Hepatocyte (in vitro differentiated cells): ENCODE measurements around the gene SIK2. TPM values are rescaled to one million over a fixed set of nuclear protein-coding genes. Genes with fewer than 3 reads are reported as not detected.

Experiments used
- DNase-seq: peaks from one replicate; pipeline ENCODE4 v3.0.0-alpha.2; 2016; ENCODE audit warnings: low spot score
- H2AFZ ChIP-seq: fragments of 200-600 bp; sonication (generic); 2 replicates; pipeline ENCODE4 v1.6.0; 2016; ENCODE audit warnings: antibody characterized with exemption, mild to moderate bottlenecking
- H3K27ac ChIP-seq: fragments of 200-600 bp; sonication (generic); 2 replicates; pipeline ENCODE4 v1.5.1; 2016; ENCODE audit warnings: mild to moderate bottlenecking
- H3K27me3 ChIP-seq: fragments of 200-600 bp; sonication (generic); 2 replicates; pipeline ENCODE4 v1.6.1; 2016
- H3K36me3 ChIP-seq: fragments of 200-600 bp; sonication (generic); replicated peaks from 2 replicates; pipeline ENCODE4 v1.5.1; 2016; ENCODE audit warnings: low read depth; ENCODE audit not compliant: insufficient read depth
- H3K4me1 ChIP-seq: fragments of 200-600 bp; sonication (generic); 2 replicates; pipeline ENCODE4 v1.5.1; 2016; ENCODE audit warnings: mild to moderate bottlenecking, moderate library complexity; ENCODE audit not compliant: insufficient read depth
- H3K4me2 ChIP-seq: fragments of 200-600 bp; sonication (generic); 2 replicates; pipeline ENCODE4 v1.6.0; 2016
- H3K4me3 ChIP-seq: fragments of 200-600 bp; sonication (generic); 2 replicates; pipeline ENCODE4 v1.5.1; 2016; ENCODE audit warnings: mild to moderate bottlenecking
- H3K79me2 ChIP-seq: fragments of 200-600 bp; sonication (generic); 2 replicates; pipeline ENCODE4 v1.6.0; 2017; ENCODE audit warnings: mild to moderate bottlenecking
- H3K9me2 ChIP-seq: fragments of 200-600 bp; sonication (generic); replicated peaks from 2 replicates; pipeline ENCODE4 v1.6.0; 2017; ENCODE audit warnings: mild to moderate bottlenecking; ENCODE audit not compliant: insufficient read depth
- H3K9me3 ChIP-seq: fragments of 200-600 bp; sonication (generic); 2 replicates; pipeline ENCODE4 v1.5.1; 2016; ENCODE audit warnings: low read depth, mild to moderate bottlenecking
- H4K20me1 ChIP-seq: fragments of 200-600 bp; sonication (generic); 2 replicates; pipeline ENCODE4 v1.6.0; 2016; ENCODE audit warnings: mild to moderate bottlenecking; ENCODE audit not compliant: insufficient read depth, poor library complexity, severe bottlenecking
- CTCF ChIP-seq: fragments of 200-600 bp; sonication (generic); IDR thresholded peaks from 2 replicates; pipeline ENCODE4 v1.5.1; 2016; ENCODE audit warnings: antibody characterized with exemption, mild to moderate bottlenecking; ENCODE audit not compliant: poor library complexity
- EZH2 ChIP-seq: fragments of 200-600 bp; sonication (generic); IDR thresholded peaks from 2 replicates; pipeline ENCODE4 v1.6.1; 2016; ENCODE audit warnings: antibody characterized with exemption, mild to moderate bottlenecking, borderline replicate concordance
- EZH2phosphoT487 ChIP-seq: fragments of 200-600 bp; sonication (generic); IDR thresholded peaks from one replicate; pipeline ENCODE4 v1.6.1; 2018; ENCODE audit warnings: antibody characterized with exemption, mild to moderate bottlenecking, low read depth, moderate library complexity; ENCODE audit not compliant: unreplicated experiment, severe bottlenecking
- WGBS: methylation state at CpG from one replicate; pipeline ENCODE4 v1.1.6; 2016; ENCODE audit warnings: low lambda C conversion rate; ENCODE audit errors: missing lambda C conversion rate; 5-methylcytosine and 5-hydroxymethylcytosine counted together
- polyA plus RNA-seq: library from polyadenylated mRNA; unstranded; fragments of >200 nt; fragmentation: Nextera tagmentation; extraction: Ambion mirVana; gene quantifications from 2 replicates; pipeline ENCODE4 v1.2.1, GENCODE V29; 2016
- total RNA-seq: library from RNA; depleted of rRNA; stranded (reverse); fragments of >200 nt; gene quantifications from 2 replicates; pipeline ENCODE4 v1.2.3, GENCODE V29; 2014

Gene SIK2
- total and polyA plus RNA-seq, 2 experiments from 2014 or later, result 3.1 to 22.2 TPM

GRCh38 chr11:111635706-111636045 is 33.4 kb downstream of the SIK2 start:
- no peak for TF ChIP-seq EZH2phosphoT487
- no peak for TF ChIP-seq CTCF
- no peak for TF ChIP-seq EZH2
- Histone ChIP-seq H3K9me3 (no peaks in the 10 kb centered on the region), H4K20me1 (no peaks in the 10 kb centered on the region), H3K27ac (no peak overlapping the region), H3K4me2 (no peak overlapping the region), H3K36me3 (no peaks in the 10 kb centered on the region), H2AFZ (no peak overlapping the region), H3K79me2 (peaks cover 59% of the 10 kb centered on the region), H3K9me2 (no peaks in the 10 kb centered on the region), H3K4me1 (peaks cover 24% of the 10 kb centered on the region), H3K27me3 (no peaks in the 10 kb centered on the region), H3K4me3 (no peak overlapping the region)
- 45% methylated on average over 1 of the region's 1 CpG for WGBS
- DNase-seq, result no peak

DNA sequence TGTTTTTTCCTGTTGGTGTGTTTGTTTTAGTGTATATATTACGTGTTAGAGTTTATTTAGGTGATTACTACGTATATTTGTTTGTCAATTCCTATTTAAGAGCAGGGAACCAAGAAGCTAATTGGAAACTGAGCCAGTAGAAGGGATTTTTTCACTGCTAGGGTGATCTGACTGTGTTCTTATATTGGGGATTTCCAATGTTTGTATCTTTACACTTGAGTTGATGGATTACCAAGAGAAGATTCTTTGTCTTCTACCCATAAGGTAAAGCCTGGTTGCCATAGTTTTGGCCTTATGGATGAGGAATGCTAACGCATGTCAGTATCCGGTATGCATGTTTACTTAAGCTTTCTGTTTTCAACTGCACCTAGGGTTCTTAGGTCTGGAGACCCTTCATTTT is 35.6 kb downstream of the SIK2 start:
- TF ChIP-seq CTCF (no peak), EZH2phosphoT487 (no peak), EZH2 (no peak)
- Histone ChIP-seq H4K20me1 (no peaks in the 10 kb centered on the region), H2AFZ (no peak overlapping the region), H3K27me3 (no peaks in the 10 kb centered on the region), H3K27ac (no peak overlapping the region), H3K4me2 (no peak overlapping the region), H3K9me2 (no peaks in the 10 kb centered on the region), H3K36me3 (no peaks in the 10 kb centered on the region), H3K4me3 (no peak overlapping the region), H3K9me3 (no peaks in the 10 kb centered on the region), H3K79me2 (peaks cover 73% of the 10 kb centered on the region), H3K4me1 (peaks cover 18% of the 10 kb centered on the region)
- 84% methylated on average over 4 of the region's 4 CpGs for WGBS
- no peak for DNase-seq

- TF ChIP-seq CTCF (no peak), EZH2 (no peak), EZH2phosphoT487 (no peak)
- no peak overlapping the region for H2AFZ ChIP-seq
- H4K20me1 ChIP-seq, result no peaks in the 10 kb centered on the region
- no peaks in the 10 kb centered on the region for H3K36me3 ChIP-seq
- no peak overlapping the region for H3K4me3 ChIP-seq
- H3K79me2 ChIP-seq, result peaks cover 79% of the 10 kb centered on the region
- 96% methylated on average over 1 of the region's 1 CpG for WGBS
- no peaks in the 10 kb centered on the region for H3K9me2 ChIP-seq
- peaks cover 7% of the 10 kb centered on the region for H3K4me1 ChIP-seq
- DNase-seq, result no peak
- no peaks in the 10 kb centered on the region for H3K9me3 ChIP-seq
- no peak overlapping the region for H3K27ac ChIP-seq
- no peaks in the 10 kb centered on the region for H3K27me3 ChIP-seq
- no peak overlapping the region for H3K4me2 ChIP-seq
Measured at GRCh38 chr11:111639226-111639925, 37.1 kb downstream of the SIK2 start.

GRCh38 chr11:111641339-111642015 is 39.2 kb downstream of the SIK2 start:
- Histone ChIP-seq H3K9me2 (no peaks in the 10 kb centered on the region), H3K36me3 (no peaks in the 10 kb centered on the region), H2AFZ (no peak overlapping the region), H3K4me2 (no peak overlapping the region), H4K20me1 (no peaks in the 10 kb centered on the region), H3K4me3 (no peak overlapping the region), H3K9me3 (no peaks in the 10 kb centered on the region), H3K79me2 (peaks cover 76% of the 10 kb centered on the region), H3K4me1 (no peaks in the 10 kb centered on the region), H3K27ac (no peak overlapping the region), H3K27me3 (no peaks in the 10 kb centered on the region)
- DNase-seq, result no peak
- 93% methylated on average over 2 of the region's 2 CpGs for WGBS
- TF ChIP-seq CTCF, result no peak
- TF ChIP-seq EZH2phosphoT487, result no peak
- no peak for TF ChIP-seq EZH2
